Measurements from ENCODE around the gene EOGT. TPM values are rescaled to one million over a fixed set of nuclear protein-coding genes. Genes with fewer than 3 reads are reported as not detected.

Gene EOGT
- total RNA-seq, 4 donors from 2014 or later, result 12.0 to 22.4 (median 18.7) TPM

GRCh38 chr3:68972358-68972979 lies 41.0 kb downstream of the EOGT start:
- in situ Hi-C loops (cut with MboI; ENCODE audit: low pct_ligation_motif_present in 1 of 4, low pct_unique_long_range_greater_than_20kb in 1 of 4, low sequenced_read_pairs in 3 of 4), result no loop called here
- H3K4me1 ChIP-seq, result no peaks in the 10 kb centered on the region
- WGBS, 2 donors (ENCODE audit: low coverage in 1 of 2), result 48 to 53% methylated on average over 2 to 11 of the region's 11 CpGs
- DNase-seq, result peak; percentile 17
- H3K27ac ChIP-seq, result no peak overlapping the region
- TF ChIP-seq POLR2A (IDR thresholded peaks at IDR 0.05) (no peak), POLR2AphosphoS5 (IDR thresholded peaks at IDR 0.05) (no peak), CTCF (IDR thresholded peaks at IDR 0.05) (peak in 4 of 5 experiments; percentile 46 to 52 (median 48)), EP300 (IDR thresholded peaks at IDR 0.05; ENCODE audit: low read depth) (no peak)
- intact Hi-C loops (cut with DNase I; ENCODE audit: low total_unique reads), result no loop called here
- H3K36me3 ChIP-seq, result peaks cover 0 to 15% (median 6%) of the 10 kb centered on the region in 4 donors
- no peaks in the 10 kb centered on the region for H3K9me3 ChIP-seq
- H3K27me3 ChIP-seq, result peaks cover 3% of the 10 kb centered on the region
- no peak overlapping the region for H3K4me3 ChIP-seq

GRCh38 chr3:68964694-68965093 lies 48.8 kb downstream of the EOGT start:
- Histone ChIP-seq H3K36me3 (no peaks in the 10 kb centered on the region), H3K4me1 (no peaks in the 10 kb centered on the region), H3K27ac (no peak overlapping the region), H3K27me3 (peaks cover 1% of the 10 kb centered on the region), H3K4me3 (no peak overlapping the region), H3K9me3 (no peaks in the 10 kb centered on the region)
- TF ChIP-seq POLR2AphosphoS5 (IDR thresholded peaks at IDR 0.05) (no peak), POLR2A (IDR thresholded peaks at IDR 0.05) (no peak), CTCF (IDR thresholded peaks at IDR 0.05) (no peak), EP300 (IDR thresholded peaks at IDR 0.05; ENCODE audit: low read depth) (no peak)
- 83 to 100% methylated on average over 2 of the region's 2 CpGs for WGBS, 2 donors (ENCODE audit: low coverage in 1 of 2)
- intact Hi-C loops (cut with DNase I; ENCODE audit: low total_unique reads), result no loop called here
- in situ Hi-C loops (cut with MboI; ENCODE audit: low pct_ligation_motif_present in 1 of 4, low pct_unique_long_range_greater_than_20kb in 1 of 4, low sequenced_read_pairs in 3 of 4), result no loop called here
- DNase-seq, result no peak

- no peak overlapping the region for H3K27ac ChIP-seq
- no peak overlapping the region for H3K4me3 ChIP-seq
- in situ Hi-C loops (cut with MboI; ENCODE audit: low pct_ligation_motif_present in 1 of 4, low pct_unique_long_range_greater_than_20kb in 1 of 4, low sequenced_read_pairs in 3 of 4) (no loop called here), intact Hi-C loops (cut with DNase I; ENCODE audit: low total_unique reads) (no loop called here)
- no peaks in the 10 kb centered on the region for H3K36me3 ChIP-seq
- TF ChIP-seq POLR2AphosphoS5 (IDR thresholded peaks at IDR 0.05), result no peak
- no peak for TF ChIP-seq POLR2A (IDR thresholded peaks at IDR 0.05)
- TF ChIP-seq CTCF (IDR thresholded peaks at IDR 0.05), result no peak
- no peak for TF ChIP-seq EP300 (IDR thresholded peaks at IDR 0.05; ENCODE audit: low read depth)
- no peaks in the 10 kb centered on the region for H3K4me1 ChIP-seq
- H3K9me3 ChIP-seq, result no peaks in the 10 kb centered on the region
- H3K27me3 ChIP-seq, result no peaks in the 10 kb centered on the region
- 40 to 54% methylated on average over 5 of the region's 5 CpGs for WGBS, 2 donors (ENCODE audit: low coverage in 1 of 2)
- no peak for DNase-seq
Observed at GRCh38 chr3:68963891-68964290, 49.6 kb downstream of the EOGT start.

- H3K36me3 ChIP-seq, result no peaks in the 10 kb centered on the region
- H3K9me3 ChIP-seq, result no peaks in the 10 kb centered on the region
- in situ Hi-C loops (cut with MboI; ENCODE audit: low pct_ligation_motif_present in 1 of 4, low pct_unique_long_range_greater_than_20kb in 1 of 4, low sequenced_read_pairs in 3 of 4) (no loop called here), intact Hi-C loops (cut with DNase I; ENCODE audit: low total_unique reads) (no loop called here)
- no peaks in the 10 kb centered on the region for H3K27me3 ChIP-seq
- no peak for DNase-seq
- no peak overlapping the region for H3K4me3 ChIP-seq
- no peak overlapping the region for H3K27ac ChIP-seq
- TF ChIP-seq EP300 (IDR thresholded peaks at IDR 0.05; ENCODE audit: low read depth), result no peak
- no peak for TF ChIP-seq CTCF (IDR thresholded peaks at IDR 0.05)
- TF ChIP-seq POLR2AphosphoS5 (IDR thresholded peaks at IDR 0.05), result no peak
- no peak for TF ChIP-seq POLR2A (IDR thresholded peaks at IDR 0.05)
- no peaks in the 10 kb centered on the region for H3K4me1 ChIP-seq
Observed at GRCh38 chr3:68963376-68963775, 50.1 kb downstream of the EOGT start.

All from transverse colon (tissue), 4 donors.